Epithelial cell of esophagus (primary cell): ENCODE data around the gene PCNX4.
A peak's percentile ranks its signal among the peaks of the same experiment; 100 is the strongest.
"Not testable (repeated sequence)": the region's sequence is repeated elsewhere in the genome, so short reads cannot be mapped to it uniquely, and the experiment has no call there.

Experiments
- DNase-seq: peaks from one replicate; pipeline ENCODE4 v3.0.0; 2010; ENCODE audit warnings: low read depth
- H3K4me3 ChIP-seq: 2 replicates; pipeline ENCODE4 v1.5.1; 2011; ENCODE audit warnings: mild to moderate bottlenecking, low read length, control low read depth
- TF ChIP-seq, protein P1 (sequence below): IDR thresholded peaks from 2 replicates; pipeline ENCODE4 v1.5.1; 2011; ENCODE audit warnings: low read depth, mild to moderate bottlenecking, low read length, control low read depth, inconsistent platforms; ENCODE audit not compliant: insufficient read depth; ENCODE audit errors: missing control alignments

The PCNX4 gene

GRCh38 chr14:60091550-60092525, at the start of gene PCNX4:
PCNX4 (plus strand) TSS chr14:60091923; CDS start chr14:60107639, 15,716 bp downstream.
- TF ChIP-seq, protein P1, sequence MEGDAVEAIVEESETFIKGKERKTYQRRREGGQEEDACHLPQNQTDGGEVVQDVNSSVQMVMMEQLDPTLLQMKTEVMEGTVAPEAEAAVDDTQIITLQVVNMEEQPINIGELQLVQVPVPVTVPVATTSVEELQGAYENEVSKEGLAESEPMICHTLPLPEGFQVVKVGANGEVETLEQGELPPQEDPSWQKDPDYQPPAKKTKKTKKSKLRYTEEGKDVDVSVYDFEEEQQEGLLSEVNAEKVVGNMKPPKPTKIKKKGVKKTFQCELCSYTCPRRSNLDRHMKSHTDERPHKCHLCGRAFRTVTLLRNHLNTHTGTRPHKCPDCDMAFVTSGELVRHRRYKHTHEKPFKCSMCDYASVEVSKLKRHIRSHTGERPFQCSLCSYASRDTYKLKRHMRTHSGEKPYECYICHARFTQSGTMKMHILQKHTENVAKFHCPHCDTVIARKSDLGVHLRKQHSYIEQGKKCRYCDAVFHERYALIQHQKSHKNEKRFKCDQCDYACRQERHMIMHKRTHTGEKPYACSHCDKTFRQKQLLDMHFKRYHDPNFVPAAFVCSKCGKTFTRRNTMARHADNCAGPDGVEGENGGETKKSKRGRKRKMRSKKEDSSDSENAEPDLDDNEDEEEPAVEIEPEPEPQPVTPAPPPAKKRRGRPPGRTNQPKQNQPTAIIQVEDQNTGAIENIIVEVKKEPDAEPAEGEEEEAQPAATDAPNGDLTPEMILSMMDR = no peak
- H3K4me3 ChIP-seq = peak within 1 kb of the TSS; percentile 91

DNA sequence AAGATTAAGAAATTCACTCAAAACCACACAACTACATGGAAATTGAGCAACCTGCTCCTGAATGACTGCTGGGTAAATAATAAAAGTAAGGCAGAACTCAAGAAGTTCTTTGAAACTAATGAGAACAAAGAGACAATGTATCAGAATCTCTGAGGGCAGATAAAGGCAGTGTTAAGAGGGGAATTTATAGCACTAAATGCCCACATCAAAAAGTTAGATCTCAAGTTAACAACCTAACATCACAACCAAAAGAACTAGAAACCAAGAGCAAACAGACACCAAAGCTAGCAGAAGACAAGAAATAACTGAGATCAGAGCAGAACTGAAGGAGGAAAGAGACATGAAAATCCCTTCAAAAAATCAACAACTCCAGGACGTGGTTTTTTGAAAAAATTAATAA, 43.7 kb upstream of the PCNX4 start:
- H3K4me3 ChIP-seq, DNase-seq: not testable (repeated sequence)

More at GRCh38 chr14:60091550-60092525, at the start of gene PCNX4:
- peak; percentile 99 for DNase-seq

- no peak overlapping the region for H3K4me3 ChIP-seq
- TF ChIP-seq, protein P1 = no peak
- no peak for DNase-seq
Measured at GRCh38 chr14:60051721-60052221, 40.0 kb upstream of the PCNX4 start.

GRCh38 chr14:60058087-60058486, 33.6 kb upstream of the PCNX4 start:
- TF ChIP-seq, protein P1 = no peak
- DNase-seq = no peak
- H3K4me3 ChIP-seq = no peak overlapping the region

GRCh38 chr14:60061371-60061770, 30.4 kb upstream of the PCNX4 start:
- DNase-seq = peak; percentile 44
- TF ChIP-seq, protein P1 = no peak
- H3K4me3 ChIP-seq = no peak overlapping the region

GRCh38 chr14:60064491-60065072, 27.1 kb upstream of the PCNX4 start:
- TF ChIP-seq, protein P1 = peak; percentile 48
- no peak overlapping the region for H3K4me3 ChIP-seq
- peak; percentile 52 for DNase-seq

DNA sequence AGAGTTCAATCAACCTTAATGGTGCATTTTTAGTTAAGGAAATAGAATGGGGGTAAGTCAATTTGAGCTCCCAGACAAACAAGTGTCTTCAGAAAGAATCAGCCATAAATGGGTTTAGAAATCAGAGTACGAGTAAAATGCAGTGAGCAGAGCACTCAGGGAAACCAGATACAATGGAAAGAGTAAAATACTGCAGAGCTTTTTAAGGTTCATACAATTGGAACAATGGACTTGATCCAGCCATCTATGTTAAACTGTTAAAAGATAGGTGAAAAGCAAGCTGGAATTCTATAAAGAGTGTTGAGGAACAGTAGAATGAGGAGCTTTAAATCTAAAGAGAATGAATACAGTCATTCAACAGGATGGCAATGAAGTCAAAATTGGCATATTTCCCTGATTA, 23.8 kb upstream of the PCNX4 start:
- no peak for DNase-seq
- TF ChIP-seq, protein P1 = no peak
- H3K4me3 ChIP-seq = no peak overlapping the region
